Upper lobe of right lung (tissue), 1 donor: ENCODE measurements around the gene STRBP. TPM values are rescaled to one million over a fixed set of nuclear protein-coding genes. Genes with fewer than 3 reads are reported as not detected.

Source experiments
- ATAC-seq: fragments of 200-7000 bp; cut with Tn5 transposase; one replicate; pipeline ENCODE4 v1.9.1; 2020; ENCODE audit warnings: mild to moderate bottlenecking, moderate library complexity
- DNase-seq: peaks from one replicate; pipeline ENCODE4 v3.0.0-alpha.2; 2020
- H3K27ac ChIP-seq: fragments of 200-600 bp; one replicate; pipeline ENCODE4 v1.8.0; 2022
- H3K27me3 ChIP-seq: fragments of 200-600 bp; one replicate; pipeline ENCODE4 v1.8.0; 2022; ENCODE audit warnings: mild to moderate bottlenecking
- H3K36me3 ChIP-seq: fragments of 200-600 bp; one replicate; pipeline ENCODE4 v1.8.0; 2022
- H3K4me1 ChIP-seq: fragments of 200-600 bp; one replicate; pipeline ENCODE4 v1.8.0; 2022
- H3K4me3 ChIP-seq: fragments of 200-600 bp; one replicate; pipeline ENCODE4 v1.8.0; 2022; ENCODE audit warnings: mild to moderate bottlenecking
- H3K9me3 ChIP-seq: fragments of 200-600 bp; one replicate; pipeline ENCODE4 v1.8.0; 2022
- CTCF ChIP-seq: fragments of 200-600 bp; IDR thresholded peaks from one replicate; pipeline ENCODE4 v1.8.0; 2022; ENCODE audit warnings: antibody characterized with exemption
- intact Hi-C: fragments of 100-400 bp; cut with DNase I; formaldehyde crosslinking; loops from one replicate; pipeline ENCODE4 v1.11.0; 2022
- total RNA-seq: library from RNA; stranded (reverse); fragmentation: NEBNext Ultra II Directional; extraction: Animal tissue kit (Norgen Biotek cat#: 25700); gene quantifications from one replicate; pipeline ENCODE4 v1.2.1, GENCODE V29; 2021
- donor health status: DM: no; HTN: yes; CAD: no; lungs with severe emphysema.

The STRBP gene
- total RNA-seq, 1 donor from 2014 or later: 24.7 TPM

GRCh38 chr9:123109540-123110279 is 158.7 kb downstream of the STRBP start:
- no peaks in the 10 kb centered on the region for H3K4me1 ChIP-seq
- H3K36me3 ChIP-seq: peaks cover 37% of the 10 kb centered on the region
- H3K27me3 ChIP-seq: no peaks in the 10 kb centered on the region
- H3K27ac ChIP-seq: no peak overlapping the region
- ATAC-seq (no peak), DNase-seq (no peak)
- H3K9me3 ChIP-seq: no peaks in the 10 kb centered on the region
- no peak for TF ChIP-seq CTCF
- no peak overlapping the region for H3K4me3 ChIP-seq
- intact Hi-C loops: no loop called here

GRCh38 chr9:123108976-123109375 is 159.4 kb downstream of the STRBP start:
- intact Hi-C loops: no loop called here
- peaks cover 44% of the 10 kb centered on the region for H3K36me3 ChIP-seq
- ATAC-seq: no peak

GRCh38 chr9:123107639-123108285 is 160.6 kb downstream of the STRBP start:
- H3K4me3 ChIP-seq: no peak overlapping the region
- no peak for ATAC-seq
- intact Hi-C loops: no loop called here

More at GRCh38 chr9:123108976-123109375, 159.4 kb downstream of the STRBP start:
- TF ChIP-seq CTCF: no peak
- no peaks in the 10 kb centered on the region for H3K4me1 ChIP-seq
- no peak overlapping the region for H3K4me3 ChIP-seq
- H3K27ac ChIP-seq: no peak overlapping the region
- no peaks in the 10 kb centered on the region for H3K27me3 ChIP-seq
- no peak for DNase-seq
- H3K9me3 ChIP-seq: no peaks in the 10 kb centered on the region

GRCh38 chr9:123105490-123105889 is 162.9 kb downstream of the STRBP start:
- H3K4me3 ChIP-seq: no peak overlapping the region
- peaks cover 77% of the 10 kb centered on the region for H3K36me3 ChIP-seq
- ATAC-seq: no peak
- intact Hi-C loops: no loop called here
- H3K27ac ChIP-seq: no peak overlapping the region
- no peaks in the 10 kb centered on the region for H3K4me1 ChIP-seq
- H3K27me3 ChIP-seq: no peaks in the 10 kb centered on the region
- TF ChIP-seq CTCF: no peak
- DNase-seq: no peak
- H3K9me3 ChIP-seq: no peaks in the 10 kb centered on the region

More at GRCh38 chr9:123107639-123108285, 160.6 kb downstream of the STRBP start:
- no peaks in the 10 kb centered on the region for H3K27me3 ChIP-seq
- no peak for TF ChIP-seq CTCF
- no peak overlapping the region for H3K27ac ChIP-seq
- H3K4me1 ChIP-seq: no peaks in the 10 kb centered on the region
- DNase-seq: no peak
- no peaks in the 10 kb centered on the region for H3K9me3 ChIP-seq
- H3K36me3 ChIP-seq: peaks cover 56% of the 10 kb centered on the region

- H3K27me3 ChIP-seq: no peaks in the 10 kb centered on the region
- no peaks in the 10 kb centered on the region for H3K9me3 ChIP-seq
- intact Hi-C loops: no loop called here
- no peak overlapping the region for H3K4me3 ChIP-seq
- no peak overlapping the region for H3K27ac ChIP-seq
- ATAC-seq (no peak), DNase-seq (no peak)
- TF ChIP-seq CTCF: no peak
- H3K36me3 ChIP-seq: peaks cover 84% of the 10 kb centered on the region
- no peaks in the 10 kb centered on the region for H3K4me1 ChIP-seq
Observed at GRCh38 chr9:123104807-123105206, 163.6 kb downstream of the STRBP start.
